Hindlimb muscle (tissue), 1 donor: ENCODE results near the gene SAT2. TPM values are rescaled to one million over a fixed set of nuclear protein-coding genes. Genes with fewer than 3 reads are reported as not detected.

ENCODE experiments used
- polyA plus RNA-seq: library from polyadenylated mRNA; unstranded; fragments of 120-200 nt; gene quantifications from one replicate; pipeline ENCODE4 v1.2.1, GENCODE V29; 2013; ENCODE audit not compliant: insufficient read length

The SAT2 gene
- polyA plus RNA-seq, 1 donor = 64.4 TPM

Other genes starting within 250 kb of the SAT2 start
- gene TNK1, start 246.7 kb downstream of the SAT2 start, polyA plus RNA-seq = 0.66 TPM
- gene PLSCR3, start 233.3 kb downstream of the SAT2 start, polyA plus RNA-seq = 31.1 TPM
- gene TMEM256, start 223.7 kb downstream of the SAT2 start, polyA plus RNA-seq = 52.9 TPM
- 31.4 TPM for gene NLGN2, start 220.0 kb downstream of the SAT2 start, polyA plus RNA-seq
- not detected for gene SPEM1, start 207.5 kb downstream of the SAT2 start, polyA plus RNA-seq
- gene SPEM2, start 202.2 kb downstream of the SAT2 start, polyA plus RNA-seq = not detected
- gene SPEM3, start 199.0 kb downstream of the SAT2 start, polyA plus RNA-seq = not detected
- 1.5 TPM for gene TMEM102, start 192.4 kb downstream of the SAT2 start, polyA plus RNA-seq
- gene FGF11, start 188.3 kb downstream of the SAT2 start, polyA plus RNA-seq = 2.6 TPM
- gene CHRNB1, start 182.8 kb downstream of the SAT2 start, polyA plus RNA-seq = 86.6 TPM
- 27.5 TPM for gene ZBTB4, start 148.2 kb downstream of the SAT2 start, polyA plus RNA-seq
- 0.13 TPM for gene SLC35G6, start 146.4 kb downstream of the SAT2 start, polyA plus RNA-seq
- 70.0 TPM for gene POLR2A, start 143.5 kb downstream of the SAT2 start, polyA plus RNA-seq
- gene TNFSF12, start 78.8 kb downstream of the SAT2 start, polyA plus RNA-seq = 32.4 TPM
- 4.0 TPM for gene TNFSF13, start 69.1 kb downstream of the SAT2 start, polyA plus RNA-seq
- gene SENP3, start 65.9 kb downstream of the SAT2 start, polyA plus RNA-seq = 34.1 TPM
- 55.2 TPM for gene CD68, start 48.2 kb downstream of the SAT2 start, polyA plus RNA-seq
- gene MPDU1, start 44.0 kb downstream of the SAT2 start, polyA plus RNA-seq = 38.6 TPM
- gene SOX15, start 37.7 kb downstream of the SAT2 start, polyA plus RNA-seq = 2.3 TPM
- gene FXR2, start 12.9 kb downstream of the SAT2 start, polyA plus RNA-seq = 38.3 TPM
- gene SHBG, start 2.3 kb upstream of the SAT2 start, polyA plus RNA-seq = 1.0 TPM
- gene ATP1B2, start 23.1 kb upstream of the SAT2 start, polyA plus RNA-seq = 33.8 TPM
- gene TP53, start 59.7 kb upstream of the SAT2 start, polyA plus RNA-seq = 44.1 TPM
- gene WRAP53, start 60.7 kb upstream of the SAT2 start, polyA plus RNA-seq = 8.0 TPM
- 5.4 TPM for gene EFNB3, start 77.4 kb upstream of the SAT2 start, polyA plus RNA-seq
- gene DNAH2, start 89.9 kb upstream of the SAT2 start, polyA plus RNA-seq = 6.8 TPM
- gene KDM6B, start 206.4 kb upstream of the SAT2 start, polyA plus RNA-seq = 22.5 TPM
- 32.6 TPM for gene TMEM88, start 227.2 kb upstream of the SAT2 start, polyA plus RNA-seq
- 42.8 TPM for gene NAA38, start 229.7 kb upstream of the SAT2 start, polyA plus RNA-seq
- 8.2 TPM for gene CYB5D1, start 230.2 kb upstream of the SAT2 start, polyA plus RNA-seq